GM23338 (cell line): Measurements from ENCODE around the gene FAM222A. TPM values are rescaled to one million over a fixed set of nuclear protein-coding genes. Genes with fewer than 3 reads are reported as not detected.

Experiments
- ATAC-seq: fragments of 200-7000 bp; cut with Tn5 transposase; 3 replicates; pipeline ENCODE4 v1.9.1; 2020
- DNase-seq: peaks from one replicate; pipeline ENCODE4 v3.0.0-alpha.2; 2015; ENCODE audit warnings: low spot score
- H2AFZ ChIP-seq: fragments of 200-600 bp; sonication (generic); 2 replicates; pipeline ENCODE4 v1.8.0; 2016; ENCODE audit warnings: antibody characterized with exemption, mild to moderate bottlenecking, moderate library complexity
- H3F3A ChIP-seq: fragments of 200-600 bp; sonication (generic); replicated peaks from 2 replicates; pipeline ENCODE4 v1.8.0; 2017; ENCODE audit warnings: antibody characterized with exemption, mixed run types, low read depth
- H3K27ac ChIP-seq: fragments of 200-600 bp; sonication (generic); 2 replicates; pipeline ENCODE4 v1.6.1; 2016; ENCODE audit warnings: low read depth
- H3K27me3 ChIP-seq: fragments of 200-600 bp; sonication (generic); 2 replicates; pipeline ENCODE4 v1.8.0; 2016; ENCODE audit warnings: mild to moderate bottlenecking, mixed run types, moderate library complexity; ENCODE audit not compliant: insufficient read depth
- H3K36me3 ChIP-seq: fragments of 200-600 bp; sonication (generic); 2 replicates; pipeline ENCODE4 v1.8.0; 2016; ENCODE audit warnings: mild to moderate bottlenecking; ENCODE audit not compliant: insufficient read depth
- H3K4me1 ChIP-seq: fragments of 200-600 bp; sonication (generic); 2 replicates; pipeline ENCODE4 v1.8.0; 2016; ENCODE audit warnings: mild to moderate bottlenecking, moderate library complexity; ENCODE audit not compliant: insufficient read depth
- H3K4me2 ChIP-seq: fragments of 200-600 bp; sonication (generic); 2 replicates; pipeline ENCODE4 v1.7.1; 2017; ENCODE audit warnings: mixed run types
- H3K4me3 ChIP-seq: fragments of 200-600 bp; sonication (generic); 2 replicates; pipeline ENCODE4 v1.6.1; 2016; ENCODE audit warnings: mixed run types
- H3K79me2 ChIP-seq: fragments of 200-600 bp; sonication (generic); replicated peaks from 2 replicates; pipeline ENCODE4 v1.8.0; 2017; ENCODE audit warnings: mild to moderate bottlenecking; ENCODE audit not compliant: insufficient read depth
- H3K9me2 ChIP-seq: fragments of 200-600 bp; sonication (generic); 2 replicates; pipeline ENCODE4 v1.8.0; 2017; ENCODE audit not compliant: insufficient read depth
- H4K20me1 ChIP-seq: fragments of 200-600 bp; sonication (generic); replicated peaks from 2 replicates; pipeline ENCODE4 v1.8.0; 2017; ENCODE audit warnings: mild to moderate bottlenecking; ENCODE audit not compliant: insufficient read depth
- H3K27ac Mint-ChIP-seq: 2 replicates; pipeline ENCODE4 v1.8.0; 2020; ENCODE audit warnings: inconsistent platforms, mild to moderate bottlenecking, moderate library complexity, mixed read lengths
- H3K27me3 Mint-ChIP-seq: 3 replicates; pipeline ENCODE4 v1.8.0; 2022; ENCODE audit warnings: low read depth, mild to moderate bottlenecking, moderate library complexity, mixed read lengths, inconsistent platforms; ENCODE audit not compliant: insufficient read depth, poor library complexity
- H3K36me3 Mint-ChIP-seq: 3 replicates; pipeline ENCODE4 v1.8.0; 2021; ENCODE audit warnings: low read depth, mild to moderate bottlenecking, inconsistent platforms, moderate library complexity, mixed read lengths
- H3K4me1 Mint-ChIP-seq: 3 replicates; pipeline ENCODE4 v1.8.0; 2020; ENCODE audit warnings: mild to moderate bottlenecking, inconsistent platforms, mixed read lengths
- H3K4me3 Mint-ChIP-seq: 3 replicates; pipeline ENCODE4 v1.8.0; 2021; ENCODE audit warnings: moderate library complexity, mild to moderate bottlenecking, inconsistent platforms, mixed read lengths
- H3K9me3 Mint-ChIP-seq: 3 replicates; pipeline ENCODE4 v1.8.0; 2020; ENCODE audit warnings: moderate library complexity, mild to moderate bottlenecking, inconsistent platforms, mixed read lengths
- CREB1 ChIP-seq: fragments of 250-450 bp; sonication (Bioruptor Pico); IDR thresholded peaks from 2 replicates; pipeline ENCODE4 v1.5.0; 2020; ENCODE audit warnings: low read depth, mild to moderate bottlenecking, moderate library complexity
- CTCF ChIP-seq, 2 experiments: fragments of 200-600 bp in 1 of 2; sonication (generic) in 1 of 2; conservative IDR thresholded peaks; 2 replicates each; pipeline versions ENCODE4 v1.5.1 to v1.6.1; 2016 to 2017; ENCODE audit warnings: antibody characterized with exemption in 2 of 2, low read depth in 2 of 2, mild to moderate bottlenecking in 2 of 2, moderate library complexity in 1 of 2
- ETS1 ChIP-seq: IDR thresholded peaks from 2 replicates; pipeline ENCODE4 v1.6.1; 2016; ENCODE audit warnings: antibody characterized with exemption
- EZH2 ChIP-seq: fragments of 200-600 bp; sonication (generic); IDR thresholded peaks from one replicate; pipeline ENCODE4 v1.8.0; 2017; ENCODE audit warnings: antibody characterized with exemption, mild to moderate bottlenecking, low read depth; ENCODE audit not compliant: unreplicated experiment
- EZH2phosphoT487 ChIP-seq: fragments of 200-600 bp; sonication (generic); IDR thresholded peaks from one replicate; pipeline ENCODE4 v1.8.1; 2018; ENCODE audit warnings: antibody characterized with exemption; ENCODE audit not compliant: unreplicated experiment
- JUNB ChIP-seq: IDR thresholded peaks from one replicate; pipeline ENCODE4 v1.6.1; 2016; ENCODE audit warnings: antibody characterized with exemption; ENCODE audit not compliant: unreplicated experiment
- NANOG ChIP-seq: IDR thresholded peaks from 2 replicates; pipeline ENCODE4 v1.6.1; 2016; ENCODE audit warnings: antibody characterized with exemption, borderline replicate concordance
- POLR2AphosphoS5 ChIP-seq: IDR thresholded peaks from 2 replicates; pipeline ENCODE4 v1.6.1; 2016; ENCODE audit warnings: antibody characterized with exemption, low read depth
- REST ChIP-seq: IDR thresholded peaks from one replicate; pipeline ENCODE4 v1.6.1; 2018; ENCODE audit warnings: antibody characterized with exemption; ENCODE audit not compliant: unreplicated experiment
- STAT1 ChIP-seq: IDR thresholded peaks from one replicate; pipeline ENCODE4 v1.6.1; 2016; ENCODE audit warnings: antibody characterized with exemption; ENCODE audit not compliant: unreplicated experiment
- ZNF114 ChIP-seq: fragments of 250-450 bp; sonication (Bioruptor Pico); IDR thresholded peaks from 2 replicates; pipeline ENCODE4 v1.5.0; 2020; ENCODE audit warnings: mild to moderate bottlenecking, moderate library complexity
- ZNF331 ChIP-seq: fragments of 250-450 bp; sonication (Bioruptor Pico); IDR thresholded peaks from 2 replicates; pipeline ENCODE4 v1.5.0; 2020; ENCODE audit warnings: low read depth, mild to moderate bottlenecking, moderate library complexity
- ZNF462 ChIP-seq: fragments of 250-450 bp; sonication (Bioruptor Pico); IDR thresholded peaks from 2 replicates; pipeline ENCODE4 v1.5.0; 2020; ENCODE audit warnings: mild to moderate bottlenecking, moderate library complexity
- polyA plus RNA-seq: library from polyadenylated mRNA; unstranded; fragments of >200 nt; fragmentation: Nextera tagmentation; extraction: Ambion mirVana; gene quantifications from 2 replicates; pipeline ENCODE4 v1.2.1, GENCODE V29; 2016
- total RNA-seq: library from RNA; depleted of rRNA; stranded (reverse); fragments of >200 nt; shearing (Covaris generic); gene quantifications from 2 replicates; pipeline ENCODE4 v1.2.3, GENCODE V29; 2014

The FAM222A gene
- total and polyA plus RNA-seq, 2 experiments from 2014 or later = 0.78 to 2.1 TPM

- DNase-seq = no peak
- H4K20me1 ChIP-seq = no peaks in the 10 kb centered on the region
- H3K4me1 Mint-ChIP-seq = peaks cover 19% of the 10 kb centered on the region
- no peaks in the 10 kb centered on the region for H3K79me2 ChIP-seq
- no peak overlapping the region for H3K27ac ChIP-seq
- no peak overlapping the region for H3K4me2 ChIP-seq
- no peaks in the 10 kb centered on the region for H3K27me3 ChIP-seq
- H3K36me3 Mint-ChIP-seq = no peaks in the 10 kb centered on the region
- H3K9me3 Mint-ChIP-seq = no peaks in the 10 kb centered on the region; the same call in 2 of the 3 replicates
- no peak overlapping the region for H3K27ac Mint-ChIP-seq
- no peaks in the 10 kb centered on the region for H3K4me1 ChIP-seq
- no peaks in the 10 kb centered on the region for H3K36me3 ChIP-seq
- no peak overlapping the region for H3K4me3 Mint-ChIP-seq
- no peak for ATAC-seq
- no peaks in the 10 kb centered on the region for H3F3A ChIP-seq
- H2AFZ ChIP-seq = no peak overlapping the region; the same call in 1 of the 2 replicates
- no peak overlapping the region for H3K4me3 ChIP-seq
- peaks cover 9% of the 10 kb centered on the region for H3K27me3 Mint-ChIP-seq
- TF ChIP-seq STAT1 (no peak), NANOG (no peak), JUNB (no peak), EZH2phosphoT487 (no peak), POLR2AphosphoS5 (no peak), ZNF114 (CRISPR knock-in tag) (no peak), EZH2 (no peak), REST (no peak), ZNF331 (CRISPR knock-in tag) (no peak), CREB1 (CRISPR knock-in tag) (no peak), ETS1 (no peak), ZNF462 (no peak), CTCF (conservative IDR thresholded peaks at IDR 0.05; ENCODE audit: low read depth in 2 of 2) (no peak)
- no peaks in the 10 kb centered on the region for H3K9me2 ChIP-seq
Observed at GRCh38 chr12:109772622-109773321, 59.1 kb downstream of the FAM222A start.
